Measurements from ENCODE around the gene BCAS4. TPM values are rescaled to one million over a fixed set of nuclear protein-coding genes. Genes with fewer than 3 reads are reported as not detected.
"Not testable (repeated sequence)": the region's sequence is repeated elsewhere in the genome, so short reads cannot be mapped to it uniquely, and the experiment has no call there.

Gene BCAS4
- total RNA-seq, 1 donor from 2014 or later: 8.9 TPM

DNA sequence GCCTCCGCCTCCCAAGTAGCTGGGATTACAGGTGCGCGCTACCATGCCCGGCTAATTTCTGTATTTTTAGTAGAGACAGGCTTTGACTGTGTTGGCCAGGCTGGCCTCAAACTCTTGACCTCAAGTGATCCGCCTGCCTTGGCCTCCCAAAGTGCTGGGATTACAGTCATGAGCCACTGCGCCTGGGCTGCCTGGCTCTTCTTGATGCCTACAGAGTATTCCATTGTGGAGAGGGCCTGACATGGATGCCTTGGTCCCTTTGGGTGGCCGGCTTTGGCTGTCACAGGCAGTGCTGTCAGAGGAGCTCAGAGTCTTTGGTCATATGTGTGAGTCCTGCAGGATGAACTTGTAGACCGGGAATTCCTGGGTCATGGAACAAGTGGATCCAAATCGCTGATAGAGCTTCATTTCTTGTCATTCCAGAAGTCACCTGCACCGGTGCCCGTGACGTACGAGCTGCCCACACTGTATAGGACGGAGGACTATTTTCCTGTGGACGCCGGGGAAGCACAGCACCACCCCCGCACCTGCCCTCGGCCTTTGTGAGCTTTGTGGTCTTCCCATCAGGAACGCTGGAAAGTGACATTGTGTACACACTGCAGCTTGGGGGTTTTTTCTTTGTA, 81.3 kb downstream of the BCAS4 start:
- Mint-ChIP-seq H3K36me3 (ENCODE audit: insufficient read depth) (peaks cover 6% of the 10 kb centered on the region), H3K27ac (no peak overlapping the region), H3K4me1 (ENCODE audit: low read depth) (peaks cover 10% of the 10 kb centered on the region), H3K4me3 (ENCODE audit: low read depth) (no peak overlapping the region), H3K27me3 (no peaks in the 10 kb centered on the region), H3K9me3 (ENCODE audit: low read depth) (no peaks in the 10 kb centered on the region)
- no peak for DNase-seq (ENCODE audit: low spot score, unreplicated experiment)
- TF ChIP-seq, protein P1, sequence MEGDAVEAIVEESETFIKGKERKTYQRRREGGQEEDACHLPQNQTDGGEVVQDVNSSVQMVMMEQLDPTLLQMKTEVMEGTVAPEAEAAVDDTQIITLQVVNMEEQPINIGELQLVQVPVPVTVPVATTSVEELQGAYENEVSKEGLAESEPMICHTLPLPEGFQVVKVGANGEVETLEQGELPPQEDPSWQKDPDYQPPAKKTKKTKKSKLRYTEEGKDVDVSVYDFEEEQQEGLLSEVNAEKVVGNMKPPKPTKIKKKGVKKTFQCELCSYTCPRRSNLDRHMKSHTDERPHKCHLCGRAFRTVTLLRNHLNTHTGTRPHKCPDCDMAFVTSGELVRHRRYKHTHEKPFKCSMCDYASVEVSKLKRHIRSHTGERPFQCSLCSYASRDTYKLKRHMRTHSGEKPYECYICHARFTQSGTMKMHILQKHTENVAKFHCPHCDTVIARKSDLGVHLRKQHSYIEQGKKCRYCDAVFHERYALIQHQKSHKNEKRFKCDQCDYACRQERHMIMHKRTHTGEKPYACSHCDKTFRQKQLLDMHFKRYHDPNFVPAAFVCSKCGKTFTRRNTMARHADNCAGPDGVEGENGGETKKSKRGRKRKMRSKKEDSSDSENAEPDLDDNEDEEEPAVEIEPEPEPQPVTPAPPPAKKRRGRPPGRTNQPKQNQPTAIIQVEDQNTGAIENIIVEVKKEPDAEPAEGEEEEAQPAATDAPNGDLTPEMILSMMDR (IDR thresholded peaks at IDR 0.05; ENCODE audit: unreplicated experiment): no peak

DNA sequence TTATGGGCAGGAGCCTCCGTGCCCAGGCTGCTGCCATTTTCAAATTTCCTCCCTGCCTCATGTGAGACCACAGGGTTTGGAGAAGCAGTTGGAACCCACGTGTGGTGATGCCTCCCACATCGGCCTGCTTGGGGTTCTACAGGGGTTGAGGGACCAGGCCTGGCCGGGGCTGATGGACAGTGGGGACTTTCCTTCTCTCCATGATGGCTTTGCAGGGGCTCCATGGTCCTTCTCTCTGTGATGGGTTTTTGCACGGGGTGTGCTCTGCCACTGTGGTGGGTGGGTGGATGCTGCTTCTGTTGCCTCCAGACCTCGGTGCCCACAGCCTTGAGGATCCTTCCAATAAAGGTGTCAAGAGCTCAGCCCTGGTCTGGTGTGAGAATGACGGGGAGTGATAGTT, 82.0 kb downstream of the BCAS4 start:
- H3K27me3 Mint-ChIP-seq: no peaks in the 10 kb centered on the region
- H3K27ac Mint-ChIP-seq: no peak overlapping the region
- no peak overlapping the region for H3K4me3 Mint-ChIP-seq (ENCODE audit: low read depth)
- TF ChIP-seq, protein P1 (IDR thresholded peaks at IDR 0.05; ENCODE audit: unreplicated experiment): no peak
- H3K4me1 Mint-ChIP-seq (ENCODE audit: low read depth): peaks cover 6% of the 10 kb centered on the region
- no peaks in the 10 kb centered on the region for H3K9me3 Mint-ChIP-seq (ENCODE audit: low read depth)
- no peak for DNase-seq (ENCODE audit: low spot score, unreplicated experiment)
- H3K36me3 Mint-ChIP-seq (ENCODE audit: insufficient read depth): peaks cover 6% of the 10 kb centered on the region

DNA sequence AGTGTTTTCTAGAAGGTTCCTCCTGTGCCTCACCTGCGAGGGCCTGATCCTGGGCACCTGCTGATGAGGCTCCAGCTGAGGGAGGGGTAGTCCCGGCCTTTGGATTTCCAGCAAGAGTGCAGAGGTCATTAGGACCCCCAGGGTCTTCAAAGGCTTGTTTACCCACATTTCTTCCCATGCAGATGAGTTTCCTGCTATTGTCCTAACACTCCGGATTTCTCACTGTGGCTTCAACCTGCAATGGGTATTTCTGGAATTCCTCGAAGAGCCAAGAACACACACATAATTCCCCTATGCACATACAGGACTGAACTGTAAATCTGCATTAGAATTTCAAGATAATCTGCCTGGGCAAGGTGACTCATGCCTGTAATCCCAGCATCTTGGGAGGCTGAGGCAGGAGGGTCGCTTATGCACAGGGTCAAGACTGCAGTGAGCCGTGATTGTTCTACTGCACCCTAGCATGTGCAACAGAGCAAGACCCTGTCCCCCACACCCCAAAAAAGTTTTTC, 82.4 kb downstream of the BCAS4 start:
- DNase-seq (ENCODE audit: low spot score, unreplicated experiment): no peak
- Mint-ChIP-seq H3K9me3 (ENCODE audit: low read depth) (no peaks in the 10 kb centered on the region), H3K27ac (no peak overlapping the region), H3K4me3 (ENCODE audit: low read depth) (no peak overlapping the region), H3K4me1 (ENCODE audit: low read depth) (peaks cover 6% of the 10 kb centered on the region), H3K27me3 (no peaks in the 10 kb centered on the region), H3K36me3 (ENCODE audit: insufficient read depth) (peaks cover 7% of the 10 kb centered on the region)
- TF ChIP-seq, protein P1 (IDR thresholded peaks at IDR 0.05; ENCODE audit: unreplicated experiment): no peak

DNA sequence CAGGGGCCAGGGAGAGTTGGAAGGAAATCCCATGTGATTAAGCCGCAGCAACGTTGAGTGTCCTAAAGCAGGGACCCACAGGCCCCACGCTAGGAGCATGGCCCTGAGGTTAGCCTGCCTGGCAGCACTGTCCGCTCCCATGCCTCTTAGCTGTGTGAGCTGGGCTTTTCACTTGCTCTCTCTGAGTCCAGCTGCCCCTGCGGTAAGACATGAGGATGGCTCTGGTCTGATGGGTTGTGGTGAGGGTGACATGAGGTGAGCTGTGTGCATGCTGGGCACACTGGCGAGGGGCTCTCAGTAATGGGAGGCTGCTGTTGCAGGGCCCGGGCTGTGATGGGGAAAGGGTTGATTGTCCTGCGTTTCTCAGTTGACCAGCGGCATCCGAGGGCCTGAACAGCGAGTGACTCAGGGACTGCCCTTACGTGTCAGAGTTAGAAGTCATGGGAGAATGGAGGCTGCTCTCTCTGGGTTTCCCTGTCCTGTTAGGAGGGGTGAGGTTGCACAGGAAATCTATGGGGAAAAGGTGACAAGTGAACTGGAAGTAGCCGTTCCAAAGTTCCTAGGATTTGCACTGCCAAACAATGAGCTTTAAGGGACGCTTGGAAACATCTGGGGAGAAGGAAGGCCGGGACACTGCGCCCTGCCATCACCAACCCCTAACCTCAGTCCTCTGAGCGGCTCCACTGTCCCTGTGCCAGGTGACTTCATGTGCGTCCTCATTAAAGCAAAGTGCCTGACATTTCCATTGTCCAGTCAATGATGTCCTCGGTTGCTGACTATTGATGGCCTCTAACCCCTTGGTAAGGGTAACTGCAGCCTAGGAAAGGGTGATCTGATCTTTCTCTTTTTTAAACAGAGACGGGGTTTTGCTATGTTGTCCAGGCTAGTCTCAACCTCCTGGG, 85.0 kb downstream of the BCAS4 start:
- Mint-ChIP-seq H3K36me3 (ENCODE audit: insufficient read depth) (peaks cover 10% of the 10 kb centered on the region), H3K4me3 (ENCODE audit: low read depth) (no peak overlapping the region), H3K4me1 (ENCODE audit: low read depth) (no peaks in the 10 kb centered on the region), H3K27me3 (no peaks in the 10 kb centered on the region), H3K27ac (no peak overlapping the region), H3K9me3 (ENCODE audit: low read depth) (peaks cover 3% of the 10 kb centered on the region)
- TF ChIP-seq, protein P1 (IDR thresholded peaks at IDR 0.05; ENCODE audit: unreplicated experiment): no peak
- no peak for DNase-seq (ENCODE audit: low spot score, unreplicated experiment)

DNA sequence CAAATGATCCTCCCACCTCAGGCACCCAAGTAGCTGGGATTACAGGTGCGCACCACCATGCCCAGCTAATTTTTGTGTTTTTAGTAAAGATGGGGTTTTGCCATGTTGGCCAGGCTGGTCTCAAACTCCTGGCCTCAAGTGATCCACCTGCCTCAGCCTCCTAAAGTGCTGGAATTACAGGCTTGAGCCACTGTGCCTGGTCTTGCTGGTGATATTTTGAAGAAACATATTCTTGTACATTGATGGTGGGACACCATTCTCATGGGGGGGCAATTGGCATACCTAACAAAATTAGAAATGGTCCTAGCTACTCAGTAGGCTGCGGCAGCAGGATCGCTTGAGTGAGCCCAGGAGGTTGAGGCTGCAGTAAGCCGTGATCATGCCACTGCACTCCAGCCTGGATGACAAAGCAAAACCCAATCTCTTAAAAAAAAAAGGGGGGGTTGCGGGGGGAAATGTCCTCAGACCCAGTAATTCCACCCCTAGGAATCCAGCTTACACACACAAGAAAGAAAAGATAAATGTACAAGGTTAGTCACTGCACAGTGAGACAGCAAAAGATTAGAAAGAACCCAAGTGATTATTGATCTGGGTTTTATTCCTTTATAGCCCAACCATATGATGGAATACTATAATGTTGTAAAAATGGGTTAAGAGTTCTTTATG, 87.0 kb downstream of the BCAS4 start:
- not testable (repeated sequence) for H3K27me3 Mint-ChIP-seq; H3K4me3 Mint-ChIP-seq (ENCODE audit: low read depth); H3K4me1 Mint-ChIP-seq (ENCODE audit: low read depth); H3K36me3 Mint-ChIP-seq (ENCODE audit: insufficient read depth); H3K27ac Mint-ChIP-seq; H3K9me3 Mint-ChIP-seq (ENCODE audit: low read depth); DNase-seq (ENCODE audit: low spot score, unreplicated experiment)

Data from progenitor cell of endocrine pancreas (in vitro differentiated cells).